Adrenal gland (tissue), 12 donors: ENCODE results near the gene CPXM2. TPM values are rescaled to one million over a fixed set of nuclear protein-coding genes. Genes with fewer than 3 reads are reported as not detected.

Experiments
- DNase-seq, 7 donors: peaks; one replicate each; pipeline ENCODE4 v3.0.0-alpha.2; 2019 to 2020
- H3K27ac ChIP-seq, 5 donors: fragments of 200-600 bp; sonication (generic) in 4 of 5; 1 replicate in 3 of 5; 2 replicates in 2 of 5; pipeline versions ENCODE4 v1.5.1 to v1.8.0; 2016 to 2020; ENCODE audit warnings: mild to moderate bottlenecking in 1 of 5
- H3K27me3 ChIP-seq: fragments of 200-600 bp; 2 replicates; pipeline ENCODE4 v1.8.0; 2021
- H3K36me3 ChIP-seq, 2 donors: fragments of 200-600 bp; replicated peaks in 1 of 2; 1 replicate in 1 of 2; 2 replicates in 1 of 2; pipeline versions ENCODE4 v1.5.1 to v1.8.0; 2018 to 2022
- H3K4me1 ChIP-seq, 2 donors: fragments of 200-600 bp; replicated peaks in 1 of 2; 1 replicate in 1 of 2; 2 replicates in 1 of 2; pipeline versions ENCODE4 v1.5.1 to v1.8.0; 2018 to 2021
- H3K4me3 ChIP-seq, 4 donors: fragments of 200-600 bp; sonication (generic) in 3 of 4; one replicate each; pipeline ENCODE4 v1.5.1; 2016 to 2018
- H3K9me3 ChIP-seq, 3 donors: fragments of 200-600 bp; sonication (generic) in 1 of 3; replicated peaks in 1 of 3; 1 replicate in 2 of 3; 2 replicates in 1 of 3; pipeline versions ENCODE4 v1.5.1 to v1.8.0; 2016 to 2021
- POLR2A ChIP-seq, 2 donors: fragments of 450-650 bp; IDR thresholded peaks; one replicate each; pipeline ENCODE4 v1.6.1; 2017; ENCODE audit warnings: antibody characterized with exemption in 2 of 2, mild to moderate bottlenecking in 2 of 2, moderate library complexity in 1 of 2
- WGBS, 4 donors: extraction: QIAGEN DNeasy Blood & Tissue Kit in 2 of 4; methylation state at CpG; one replicate each; pipeline versions ENCODE4 v1.1.5 to v1.1.7; 2013 to 2017; 5-methylcytosine and 5-hydroxymethylcytosine counted together
- intact Hi-C, 2 donors: fragments of 100-400 bp; cut with DNase I; formaldehyde crosslinking; loops; one replicate each; pipeline versions ENCODE4 v1.14.1 to v1.15.0; 2022 to 2023
- polyA plus RNA-seq, 3 donors: library from polyadenylated mRNA; stranded (reverse); fragments of 200-250 nt in 2 of 3; fragments of 350-450 nt in 1 of 3; fragmentation: Illumina TruSeq in 1 of 3; extraction: RNeasy Lipid Tissue Mini Kit (QIAGEN cat#74804) in 1 of 3; gene quantifications; one replicate each; pipeline ENCODE4 v1.2.3, GENCODE V29; 2013 to 2014
- total RNA-seq, 9 donors: library from RNA; depleted of rRNA in 4 of 9; stranded (reverse); fragments of >200 nt in 4 of 9; fragments of 120-200 nt in 1 of 9; fragmentation: NEBNext Ultra II Directional in 1 of 9; extraction: Animal tissue kit (Norgen Biotek cat#: 25700) in 1 of 9; gene quantifications; one replicate each; pipeline versions ENCODE4 v1.1.0 to v1.2.4, GENCODE V29; 2013 to 2023
- TF ChIP-seq, protein P1 (sequence below), 6 experiments: fragments of 450-650 bp in 4 of 6; fragments of 200-600 bp in 2 of 6; sonication (generic) in 1 of 6; IDR thresholded peaks; 1 replicate in 5 of 6; 2 replicates in 1 of 6; pipeline versions ENCODE4 v1.5.1 to v1.8.0; 2016 to 2021; ENCODE audit warnings: antibody characterized with exemption in 6 of 6, mild to moderate bottlenecking in 2 of 6, moderate library complexity in 1 of 6
- donor health status: healthy with polysubstance abuse.
- donor health status: Bipolar disorder and iron deficiency.
- donor health status: DM: yes; HTN: yes; CAD: no.
- donor health status: DM: no; HTN: no; CAD: no.
- donor health status: DM: no; HTN: no; CAD: no.
- donor health status: DM: yes; HTN: yes; CAD: no.

CPXM2 gene
- total and polyA plus RNA-seq, 12 donors, result 0.17 to 10.8 (median 4.3) TPM

DNA sequence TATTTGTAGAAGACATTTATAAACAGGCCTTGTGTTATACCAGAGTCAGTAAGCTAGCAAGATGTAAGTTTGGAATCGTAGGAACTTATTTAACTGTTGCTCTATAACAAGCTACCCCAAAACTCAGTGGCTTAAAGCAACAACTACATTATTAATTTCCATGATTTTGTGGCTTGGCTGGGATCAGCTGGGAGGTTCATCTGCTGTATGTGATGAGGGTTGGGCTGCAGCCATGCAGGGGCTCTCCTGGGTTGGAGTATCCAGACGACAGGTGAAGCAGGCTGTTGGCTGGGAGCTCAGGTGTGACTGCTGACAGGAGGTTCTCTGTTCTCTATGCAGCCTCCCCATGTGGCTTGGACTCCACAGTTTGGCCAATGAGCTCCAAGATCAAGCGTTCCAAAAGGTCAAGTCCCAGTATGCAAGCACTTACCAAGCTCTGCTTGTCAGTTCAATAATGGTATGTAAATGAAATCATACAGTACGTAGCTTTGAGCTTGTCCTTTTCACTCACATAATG is 173.0 kb downstream of the CPXM2 start:
- no peak overlapping the region for H3K4me3 ChIP-seq
- WGBS, 4 donors, result 71 to 80% (median 74%) methylated on average over 3 to 4 of the region's 4 CpGs
- H3K4me1 ChIP-seq, result no peaks in the 10 kb centered on the region
- H3K36me3 ChIP-seq, result no peaks in the 10 kb centered on the region
- DNase-seq, result no peak
- no peaks in the 10 kb centered on the region for H3K27me3 ChIP-seq
- peaks cover 0 to 3% (median 0%) of the 10 kb centered on the region in 3 donors for H3K9me3 ChIP-seq
- intact Hi-C loops, result no loop called here
- no peak for TF ChIP-seq POLR2A (IDR thresholded peaks at IDR 0.05)
- TF ChIP-seq, protein P1, sequence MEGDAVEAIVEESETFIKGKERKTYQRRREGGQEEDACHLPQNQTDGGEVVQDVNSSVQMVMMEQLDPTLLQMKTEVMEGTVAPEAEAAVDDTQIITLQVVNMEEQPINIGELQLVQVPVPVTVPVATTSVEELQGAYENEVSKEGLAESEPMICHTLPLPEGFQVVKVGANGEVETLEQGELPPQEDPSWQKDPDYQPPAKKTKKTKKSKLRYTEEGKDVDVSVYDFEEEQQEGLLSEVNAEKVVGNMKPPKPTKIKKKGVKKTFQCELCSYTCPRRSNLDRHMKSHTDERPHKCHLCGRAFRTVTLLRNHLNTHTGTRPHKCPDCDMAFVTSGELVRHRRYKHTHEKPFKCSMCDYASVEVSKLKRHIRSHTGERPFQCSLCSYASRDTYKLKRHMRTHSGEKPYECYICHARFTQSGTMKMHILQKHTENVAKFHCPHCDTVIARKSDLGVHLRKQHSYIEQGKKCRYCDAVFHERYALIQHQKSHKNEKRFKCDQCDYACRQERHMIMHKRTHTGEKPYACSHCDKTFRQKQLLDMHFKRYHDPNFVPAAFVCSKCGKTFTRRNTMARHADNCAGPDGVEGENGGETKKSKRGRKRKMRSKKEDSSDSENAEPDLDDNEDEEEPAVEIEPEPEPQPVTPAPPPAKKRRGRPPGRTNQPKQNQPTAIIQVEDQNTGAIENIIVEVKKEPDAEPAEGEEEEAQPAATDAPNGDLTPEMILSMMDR (IDR thresholded peaks at IDR 0.05), result no peak
- H3K27ac ChIP-seq, result no peak overlapping the region

DNA sequence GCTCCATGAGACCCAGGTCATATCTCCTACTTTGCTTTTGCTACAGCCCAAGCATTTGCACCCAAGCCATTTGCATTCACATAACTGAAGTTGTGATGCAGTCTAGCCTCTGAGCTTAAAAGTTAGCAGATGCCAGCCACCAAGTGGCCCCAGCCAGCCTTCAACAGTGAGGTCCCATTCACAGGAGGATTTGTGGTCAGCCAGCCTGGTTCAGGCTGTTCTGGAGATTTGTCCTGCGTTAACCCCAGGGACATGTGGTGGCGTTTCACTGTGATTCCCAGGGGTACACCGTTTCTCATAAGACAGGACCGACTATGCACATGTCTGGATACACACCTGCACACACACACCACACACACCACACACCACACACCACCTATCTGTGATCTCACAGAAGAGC is 174.3 kb downstream of the CPXM2 start:
- H3K4me1 ChIP-seq, result no peaks in the 10 kb centered on the region
- no peak for DNase-seq
- H3K36me3 ChIP-seq, result no peaks in the 10 kb centered on the region
- WGBS, 4 donors, result 76 to 87% (median 82%) methylated on average over 3 to 4 of the region's 4 CpGs
- peaks cover 0 to 3% (median 0%) of the 10 kb centered on the region in 3 donors for H3K9me3 ChIP-seq
- H3K4me3 ChIP-seq, result no peak overlapping the region
- TF ChIP-seq, protein P1 (IDR thresholded peaks at IDR 0.05), result no peak
- no peak for TF ChIP-seq POLR2A (IDR thresholded peaks at IDR 0.05)
- intact Hi-C loops, result no loop called here
- H3K27me3 ChIP-seq, result no peaks in the 10 kb centered on the region
- no peak overlapping the region for H3K27ac ChIP-seq

DNA sequence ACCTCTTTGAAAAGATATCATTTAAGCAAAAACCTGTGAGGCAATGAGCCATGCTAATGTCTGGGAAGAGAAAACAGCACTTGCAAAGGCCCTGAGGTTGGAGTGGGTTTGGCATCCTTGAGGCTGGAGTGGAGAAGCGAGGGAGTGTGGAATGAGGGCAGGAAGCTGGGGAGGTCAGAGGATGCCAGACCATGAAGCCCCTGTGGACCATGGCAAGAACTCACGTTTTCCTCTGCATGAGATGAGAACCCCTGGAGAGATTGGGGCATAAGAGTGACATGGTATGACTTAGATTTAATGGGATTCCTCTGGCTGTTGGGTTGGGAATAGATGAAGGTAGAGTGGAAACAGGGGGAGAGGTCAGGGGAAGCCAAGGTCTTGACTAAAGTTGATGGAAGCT is 176.1 kb downstream of the CPXM2 start:
- no peaks in the 10 kb centered on the region for H3K4me1 ChIP-seq
- H3K36me3 ChIP-seq, result no peaks in the 10 kb centered on the region
- no peaks in the 10 kb centered on the region for H3K27me3 ChIP-seq
- no peak for TF ChIP-seq POLR2A (IDR thresholded peaks at IDR 0.05)
- TF ChIP-seq, protein P1 (IDR thresholded peaks at IDR 0.05), result no peak
- WGBS, 4 donors, result 54 to 65% (median 58%) methylated on average over 2 of the region's 2 CpGs
- intact Hi-C loops, result no loop called here
- H3K4me3 ChIP-seq, result no peak overlapping the region
- peaks cover 0 to 3% (median 0%) of the 10 kb centered on the region in 3 donors for H3K9me3 ChIP-seq
- no peak for DNase-seq
- no peak overlapping the region for H3K27ac ChIP-seq

DNA sequence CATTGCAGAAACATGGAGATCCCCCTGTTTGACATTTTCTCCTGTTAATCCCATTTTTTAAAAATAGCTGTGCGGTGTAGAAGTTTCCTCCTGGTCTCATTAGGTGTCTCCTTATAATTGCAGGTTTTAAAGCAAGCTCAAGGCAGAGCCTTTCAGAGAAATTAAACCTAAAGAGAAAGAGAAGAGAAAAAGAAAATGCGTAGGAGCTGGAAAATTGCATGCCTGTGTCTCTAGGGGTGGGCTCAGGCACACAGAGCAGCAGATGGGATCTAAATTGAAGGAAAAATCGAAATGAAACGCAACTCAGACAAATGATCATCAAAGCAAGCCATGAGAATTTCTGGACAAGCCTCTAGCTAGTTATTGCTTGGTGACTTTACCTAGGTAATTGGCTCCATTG is 185.4 kb downstream of the CPXM2 start:
- no peaks in the 10 kb centered on the region for H3K4me1 ChIP-seq
- TF ChIP-seq, protein P1 (IDR thresholded peaks at IDR 0.05), result no peak
- no peak for TF ChIP-seq POLR2A (IDR thresholded peaks at IDR 0.05)
- no peak for DNase-seq
- no peaks in the 10 kb centered on the region for H3K9me3 ChIP-seq
- WGBS, 4 donors, result 40 to 61% (median 57%) methylated on average over 4 of the region's 4 CpGs
- no peak overlapping the region for H3K27ac ChIP-seq
- intact Hi-C loops, result no loop called here
- no peaks in the 10 kb centered on the region for H3K36me3 ChIP-seq
- no peaks in the 10 kb centered on the region for H3K27me3 ChIP-seq
- no peak overlapping the region for H3K4me3 ChIP-seq
